GM12872 (cell line): ENCODE data around the gene EMD.

Experiments used
- CTCF ChIP-seq: IDR thresholded peaks from 3 replicates; pipeline ENCODE4 v1.5.1; 2011; ENCODE audit warnings: low read depth, mild to moderate bottlenecking, low read length, moderate library complexity; ENCODE audit not compliant: insufficient read depth

The EMD gene

GRCh38 chrX:154420402-154420756, 41.3 kb downstream of the EMD start:
- no peak for TF ChIP-seq CTCF

DNA sequence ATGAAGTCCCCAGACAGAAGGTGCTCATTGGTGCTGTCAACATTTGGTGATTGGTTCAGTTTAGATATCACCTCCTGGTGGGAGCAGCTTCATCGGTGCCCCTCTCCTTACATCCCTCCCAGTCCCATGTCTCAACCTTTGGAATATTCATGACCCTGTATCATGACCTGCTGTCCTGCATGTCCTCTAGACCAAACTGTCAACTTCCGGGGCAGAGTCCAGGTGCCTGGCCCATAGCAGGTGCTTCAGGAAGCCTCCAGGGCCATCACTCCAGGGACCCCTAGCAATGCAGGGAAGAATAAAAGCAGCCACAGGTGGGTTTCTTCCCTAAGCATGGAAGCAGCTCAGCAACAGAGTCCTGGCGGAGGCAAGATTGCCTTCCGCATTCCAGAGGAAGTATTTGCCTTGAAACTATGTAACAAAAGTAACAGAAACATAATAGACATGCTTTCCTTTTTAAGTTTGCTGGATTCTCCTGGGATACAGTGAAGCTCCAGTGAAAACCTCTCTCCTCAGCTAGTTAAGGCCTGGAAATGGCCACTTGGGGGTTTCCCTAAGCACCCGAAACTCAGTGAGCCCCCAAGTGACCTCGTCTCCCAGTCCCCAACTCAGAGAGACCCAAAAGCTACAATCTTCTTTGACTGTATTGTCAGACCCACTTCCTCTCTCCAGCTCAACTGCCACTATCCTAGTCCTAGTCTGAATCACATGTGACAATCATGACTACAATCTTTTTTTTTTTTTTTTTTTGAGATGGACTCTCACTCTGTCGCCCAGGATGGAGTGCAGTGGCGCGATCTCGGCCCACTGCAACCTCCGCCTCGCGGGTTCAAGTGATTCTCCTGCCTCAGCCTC, 48.0 kb downstream of the EMD start:
- TF ChIP-seq CTCF = no peak

DNA sequence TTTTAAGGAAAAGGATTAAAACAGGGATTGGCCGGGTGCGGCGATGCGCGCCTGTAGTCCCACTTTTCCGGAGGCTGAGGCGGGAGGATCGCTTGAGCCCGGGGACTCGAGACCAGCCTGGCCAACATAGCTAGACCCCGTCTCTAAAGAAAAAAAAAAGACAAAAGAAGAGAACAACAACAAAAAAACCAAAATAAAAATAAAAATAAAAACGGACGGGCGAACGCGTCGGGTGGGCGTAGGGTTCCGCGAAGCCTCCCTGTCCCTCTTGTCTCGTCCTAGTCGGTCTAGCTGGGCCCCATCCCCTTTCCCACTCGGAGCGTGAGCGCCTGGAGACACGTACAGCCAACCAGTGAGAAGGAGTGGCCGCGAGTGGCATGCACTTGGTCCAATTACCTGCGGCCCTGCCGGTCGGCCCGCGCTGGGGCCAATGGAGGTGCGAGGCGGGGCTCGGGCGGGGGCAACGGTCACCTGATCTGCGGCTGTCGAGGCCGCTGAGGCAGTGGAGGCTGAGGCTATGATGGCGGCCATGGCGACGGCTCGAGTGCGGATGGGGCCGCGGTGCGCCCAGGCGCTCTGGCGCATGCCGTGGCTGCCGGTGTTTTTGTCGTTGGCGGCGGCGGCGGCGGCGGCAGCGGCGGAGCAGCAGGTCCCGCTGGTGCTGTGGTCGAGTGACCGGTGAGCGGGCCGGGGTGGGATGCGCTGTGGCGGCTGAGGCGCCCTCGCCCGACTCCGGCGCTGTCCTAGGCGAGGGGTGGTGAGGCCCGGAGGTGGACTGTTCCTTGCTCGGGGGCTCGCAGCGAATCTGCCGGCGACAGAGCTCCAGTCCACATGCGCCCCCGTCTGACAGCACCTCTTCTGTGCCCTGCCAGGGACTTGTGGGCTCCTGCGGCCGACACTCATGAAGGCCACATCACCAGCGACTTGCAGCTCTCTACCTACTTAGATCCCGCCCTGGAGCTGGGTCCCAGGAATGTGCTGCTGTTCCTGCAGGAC, 49.4 kb downstream of the EMD start, which contains the start of gene ATP6AP1:
Gene ATP6AP1, plus strand, starts transcription at position 502 of the 996 bp plus-strand sequence. Its CDS starts 16 bp downstream, at position 518.
- TF ChIP-seq CTCF = no peak

DNA sequence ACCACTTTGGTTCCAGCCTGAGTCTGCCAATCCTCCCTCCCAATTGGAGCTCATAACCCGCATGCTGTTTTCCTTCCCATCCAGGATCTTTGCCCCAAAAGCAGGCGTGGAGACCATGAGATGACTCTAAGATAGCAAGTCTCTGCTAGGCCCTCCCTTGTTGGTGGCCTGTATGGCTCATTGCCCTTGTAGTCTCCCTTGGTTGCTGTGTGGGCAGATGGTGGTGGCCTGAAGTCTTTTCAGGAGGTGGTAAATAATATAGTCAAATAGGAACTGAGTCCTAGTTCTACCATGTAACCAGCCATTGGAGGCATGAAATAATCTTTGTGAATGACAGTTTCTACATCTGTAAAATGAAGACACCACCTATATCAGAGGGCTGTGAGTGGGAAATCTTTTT, 50.6 kb downstream of the EMD start:
- TF ChIP-seq CTCF = no peak

DNA sequence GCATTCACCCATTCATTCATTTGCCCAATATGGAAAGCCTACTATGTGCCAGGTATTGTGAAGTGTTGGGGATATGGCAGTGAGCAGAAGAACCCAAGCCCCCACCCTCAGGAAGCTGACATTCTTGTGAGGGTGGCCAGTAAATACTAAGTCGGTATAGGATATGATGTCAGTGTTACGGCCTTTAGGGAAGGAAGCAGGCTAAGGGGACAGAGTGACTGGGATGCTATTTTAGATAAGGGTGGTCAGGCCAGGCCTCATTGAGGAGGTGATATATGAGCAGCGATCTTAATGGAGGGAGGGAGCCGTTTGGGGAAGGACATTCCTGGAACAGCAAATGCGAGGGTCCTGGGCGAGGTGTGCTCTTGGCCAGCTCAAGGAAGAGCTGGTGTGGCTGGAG, 51.4 kb downstream of the EMD start:
- TF ChIP-seq CTCF = no peak

DNA sequence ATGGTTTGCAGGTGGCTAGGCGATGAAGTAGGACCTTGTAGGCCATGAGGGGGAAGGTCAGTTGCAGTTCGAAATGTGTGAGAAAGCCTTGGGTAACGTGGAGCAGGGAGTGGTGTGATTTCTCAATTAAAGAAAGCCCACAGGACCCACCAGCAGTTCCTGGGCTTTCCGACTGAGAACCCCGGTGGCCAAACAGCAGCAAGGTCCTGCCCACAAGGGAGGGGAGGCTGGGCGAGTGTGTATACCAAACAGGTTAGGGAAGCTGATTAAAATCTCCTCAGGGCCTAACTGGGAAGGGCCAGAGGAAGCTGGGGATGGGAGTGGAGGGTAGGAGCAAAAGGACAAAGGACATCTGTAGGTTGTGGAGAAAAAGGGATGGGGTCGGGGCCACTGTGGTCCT, 51.8 kb downstream of the EMD start:
- no peak for TF ChIP-seq CTCF
